Activated naive CD8-positive, alpha-beta T cell treated with anti-CD3 and anti-CD28 coated beads for 36 hours (primary cell): Measurements from ENCODE around the gene GLRA3. TPM values are rescaled to one million over a fixed set of nuclear protein-coding genes. Genes with fewer than 3 reads are reported as not detected.

Source experiments
- DNase-seq: peaks from one replicate; pipeline ENCODE4 v3.0.0; 2021
- H3K27ac Mint-ChIP-seq: one replicate; pipeline ENCODE4 v1.8.0; 2022; ENCODE audit warnings: mild to moderate bottlenecking, moderate library complexity, mixed read lengths
- H3K27me3 Mint-ChIP-seq: one replicate; pipeline ENCODE4 v1.8.0; 2022; ENCODE audit warnings: mild to moderate bottlenecking, mixed read lengths
- H3K36me3 Mint-ChIP-seq: one replicate; pipeline ENCODE4 v1.8.0; 2021; ENCODE audit warnings: mild to moderate bottlenecking, mixed read lengths
- H3K4me1 Mint-ChIP-seq: one replicate; pipeline ENCODE4 v1.8.0; 2021; ENCODE audit warnings: mixed read lengths
- H3K4me3 Mint-ChIP-seq: one replicate; pipeline ENCODE4 v1.8.0; 2022; ENCODE audit warnings: mild to moderate bottlenecking, moderate library complexity, mixed read lengths
- H3K9me3 Mint-ChIP-seq: one replicate; pipeline ENCODE4 v1.8.0; 2022; ENCODE audit warnings: mixed read lengths
- total RNA-seq, 2 experiments: library from RNA; stranded (reverse); gene quantifications; one replicate each; pipeline ENCODE4 v1.2.3, GENCODE V29; 2021

Gene GLRA3
- total RNA-seq, 2 experiments from 2014 or later, result not detected

- Mint-ChIP-seq H3K36me3 (no peaks in the 10 kb centered on the region), H3K27ac (no peak overlapping the region), H3K4me1 (peaks cover 7% of the 10 kb centered on the region), H3K4me3 (no peak overlapping the region), H3K27me3 (no peaks in the 10 kb centered on the region), H3K9me3 (peaks cover 2% of the 10 kb centered on the region)
- no peak for DNase-seq
Measured at GRCh38 chr4:174591243-174592021, 237.6 kb downstream of the GLRA3 start.

- Mint-ChIP-seq H3K4me1 (peaks cover 7% of the 10 kb centered on the region), H3K27me3 (no peaks in the 10 kb centered on the region), H3K9me3 (peaks cover 2% of the 10 kb centered on the region), H3K4me3 (no peak overlapping the region), H3K27ac (no peak overlapping the region), H3K36me3 (no peaks in the 10 kb centered on the region)
- DNase-seq, result no peak
Measured at GRCh38 chr4:174590336-174590735, 238.7 kb downstream of the GLRA3 start.

Other genes starting within 250 kb of the GLRA3 start
- not detected for gene ADAM29, start 89.1 kb upstream of the GLRA3 start, total RNA-seq